Measurements from ENCODE around the gene ITPRIP.
A peak's percentile ranks its signal among the peaks of the same experiment; 100 is the strongest.

Gene ITPRIP

DNA sequence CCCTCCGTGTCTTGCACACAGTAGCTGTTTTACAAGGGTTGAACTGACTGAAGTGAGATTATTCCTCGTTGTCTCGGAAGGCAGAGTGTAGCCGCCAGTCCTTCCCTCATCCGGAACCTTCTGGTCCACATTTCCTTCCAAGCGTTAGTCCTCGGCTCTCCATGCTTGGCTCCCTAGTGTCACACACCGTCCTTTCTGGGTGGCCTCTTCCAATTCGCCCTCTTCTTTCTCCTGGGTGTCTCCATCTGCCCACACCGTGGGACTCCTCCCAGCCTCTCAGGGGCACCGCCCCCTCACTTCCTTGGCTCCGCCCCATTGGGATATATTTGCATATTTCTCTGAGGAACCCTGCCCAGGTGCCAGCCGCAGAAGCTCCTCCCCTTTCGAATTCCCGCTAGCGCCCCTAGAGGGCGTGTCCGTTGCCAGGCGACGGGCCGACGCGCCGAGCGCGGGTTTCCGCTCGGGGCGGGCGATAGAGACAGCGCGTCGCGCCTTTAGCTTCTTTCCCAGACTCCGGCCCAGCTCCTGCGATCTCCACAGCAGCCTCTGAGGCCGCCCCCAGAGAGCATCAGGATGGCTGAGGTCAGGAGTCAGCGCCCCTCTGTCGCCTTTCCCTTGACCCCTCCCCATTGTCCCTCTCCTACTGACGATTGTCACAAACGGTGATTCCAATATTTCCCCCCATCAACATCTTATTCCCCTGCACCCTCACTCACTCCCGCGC is 15.2 kb upstream of the ITPRIP start, which contains the start of gene CFAP58:
Gene CFAP58, plus strand, starts transcription at position 509 of the 724 bp plus-strand sequence. Its CDS starts 65 bp downstream, at position 574.
- peak; percentile 78 for FAIRE-seq
- TF ChIP-seq POU2F2 (IDR thresholded peaks at IDR 0.05; ENCODE audit: low read depth, low read length): peak; percentile 90; the same call in 1 of the 2 replicates
- TF ChIP-seq SPI1 (IDR thresholded peaks at IDR 0.05; ENCODE audit: low read depth, low read length): no peak
- DNase-seq (ENCODE audit: insufficient read length, low spot score): no peak

DNA sequence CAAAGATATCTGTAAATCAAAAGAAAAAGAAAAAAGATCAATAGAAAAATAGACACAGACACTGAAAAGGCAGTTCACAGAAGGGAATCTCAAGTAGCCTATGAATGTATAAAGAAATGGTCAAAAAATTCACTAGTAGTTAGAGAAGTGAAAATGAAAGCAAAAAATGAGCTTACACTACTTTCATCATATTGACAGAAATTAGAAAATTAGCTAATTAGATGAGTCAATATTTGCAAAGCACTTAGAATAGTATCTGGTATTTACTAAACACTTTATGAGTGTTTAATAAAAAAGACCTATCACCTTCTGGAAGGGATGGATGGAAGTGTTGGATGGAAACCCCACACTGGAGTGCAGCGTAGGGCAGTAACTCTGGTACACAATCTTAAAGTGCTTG is 13.7 kb upstream of the ITPRIP start:
- no peak for DNase-seq (ENCODE audit: insufficient read length, low spot score)
- no peak for TF ChIP-seq TAF1 (IDR thresholded peaks at IDR 0.05; ENCODE audit: low read depth, low read length)
- no peak for TF ChIP-seq POLR2AphosphoS5 (IDR thresholded peaks at IDR 0.05; ENCODE audit: low read depth, low read length)
- TF ChIP-seq SPI1 (IDR thresholded peaks at IDR 0.05; ENCODE audit: low read depth, low read length): no peak
- TF ChIP-seq POLR2A (IDR thresholded peaks at IDR 0.05; ENCODE audit: low read depth, low read length): no peak
- TF ChIP-seq PAX5 (IDR thresholded peaks at IDR 0.05; ENCODE audit: insufficient read depth, low read length, severe bottlenecking): no peak
- no peak for FAIRE-seq

DNA sequence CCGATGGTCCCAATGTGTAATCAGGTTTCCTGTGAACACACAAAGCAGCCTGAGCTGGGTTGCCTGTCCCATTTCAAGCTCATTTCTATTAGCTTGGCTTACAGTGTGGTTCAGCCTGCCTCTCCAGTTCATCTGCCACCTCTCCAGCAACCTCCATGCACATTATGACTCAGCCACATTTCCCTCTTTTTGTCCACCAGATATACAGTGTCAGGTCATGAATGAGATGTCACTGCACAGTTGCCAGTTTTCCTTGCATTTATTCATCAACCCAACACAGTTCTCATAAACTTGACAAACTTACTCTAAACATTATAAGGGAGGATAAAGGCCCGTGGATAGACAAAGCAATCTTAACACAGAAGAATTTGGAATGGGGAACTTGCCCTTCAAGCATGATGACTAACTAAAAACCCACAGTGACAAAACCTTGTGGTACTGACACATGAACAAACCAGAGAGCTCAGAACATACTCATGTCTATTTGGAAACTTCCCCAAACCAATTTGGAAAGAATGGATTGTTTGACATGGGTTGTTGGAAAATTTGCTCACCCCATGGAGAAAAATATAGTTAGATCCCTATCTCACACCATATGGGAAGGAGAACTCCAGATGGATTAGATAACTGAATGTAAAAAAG is 12.9 kb upstream of the ITPRIP start:
- TF ChIP-seq POLR2A (IDR thresholded peaks at IDR 0.05; ENCODE audit: low read depth, low read length) (no peak), SPI1 (IDR thresholded peaks at IDR 0.05; ENCODE audit: low read depth, low read length) (peak; percentile 1; the same call in 1 of the 2 replicates), POLR2AphosphoS5 (IDR thresholded peaks at IDR 0.05; ENCODE audit: low read depth, low read length) (no peak)
- FAIRE-seq: no peak
- no peak for DNase-seq (ENCODE audit: insufficient read length, low spot score)

DNA sequence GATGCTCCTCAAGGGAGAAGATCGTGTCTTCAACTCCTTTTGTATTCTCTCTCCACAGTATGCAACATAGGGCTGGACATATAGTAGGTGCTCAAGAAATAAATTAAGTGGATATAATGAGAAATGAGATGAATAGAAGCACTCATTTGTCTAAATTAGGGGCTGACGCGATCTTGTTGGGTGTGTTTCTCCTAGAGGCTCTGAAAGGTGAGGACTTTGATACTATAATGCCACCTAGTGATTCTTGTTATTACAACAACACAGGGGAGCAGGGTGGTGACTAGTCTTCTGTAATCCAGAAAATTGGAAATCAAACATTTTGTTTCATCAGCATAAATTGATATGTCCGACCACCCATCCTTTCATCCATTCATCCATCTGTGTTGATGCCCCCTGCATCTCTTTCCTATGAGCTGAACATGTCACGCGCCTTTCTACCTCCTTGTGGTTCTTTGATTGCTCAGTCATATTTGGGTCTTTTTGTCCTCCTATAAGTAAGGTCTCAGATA is 11.9 kb upstream of the ITPRIP start:
- TF ChIP-seq SPI1 (IDR thresholded peaks at IDR 0.05; ENCODE audit: low read depth, low read length) (no peak), PAX5 (IDR thresholded peaks at IDR 0.05; ENCODE audit: insufficient read depth, low read length, severe bottlenecking) (no peak), TAF1 (IDR thresholded peaks at IDR 0.05; ENCODE audit: low read depth, low read length) (no peak), POU2F2 (IDR thresholded peaks at IDR 0.05; ENCODE audit: low read depth, low read length) (no peak), POLR2AphosphoS5 (IDR thresholded peaks at IDR 0.05; ENCODE audit: low read depth, low read length) (no peak), POLR2A (IDR thresholded peaks at IDR 0.05; ENCODE audit: low read depth, low read length) (no peak)
- no peak for DNase-seq (ENCODE audit: insufficient read length, low spot score)
- FAIRE-seq: peak; percentile 76

DNA sequence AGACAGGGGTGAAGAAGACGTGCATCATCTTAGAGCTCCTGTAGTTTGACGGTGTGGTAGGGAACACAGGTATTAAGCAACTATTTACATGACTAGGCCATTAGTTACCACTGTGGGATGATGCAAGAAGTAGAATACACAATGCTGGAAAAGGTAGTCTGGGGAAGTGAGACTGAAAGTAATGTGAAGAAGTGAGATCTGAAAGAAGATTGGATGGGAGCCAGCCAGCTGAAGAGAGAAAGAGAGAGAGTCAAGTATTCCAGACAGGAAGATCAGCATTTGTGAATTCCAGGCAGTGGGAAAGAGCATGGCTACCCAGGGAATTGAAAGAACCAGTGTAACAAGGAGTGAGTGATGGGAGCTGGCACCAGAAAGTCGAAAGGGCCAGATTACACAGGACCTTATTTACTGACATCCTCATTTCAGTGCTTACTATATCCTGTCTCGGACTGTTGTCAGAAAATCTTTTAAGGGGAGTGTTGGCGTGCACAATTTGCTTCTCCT is 11.4 kb upstream of the ITPRIP start:
- FAIRE-seq (peak; percentile 89), DNase-seq (ENCODE audit: insufficient read length, low spot score) (no peak)
- TF ChIP-seq POLR2AphosphoS5 (IDR thresholded peaks at IDR 0.05; ENCODE audit: low read depth, low read length) (no peak), POLR2A (IDR thresholded peaks at IDR 0.05; ENCODE audit: low read depth, low read length) (no peak), POU2F2 (IDR thresholded peaks at IDR 0.05; ENCODE audit: low read depth, low read length) (peak; percentile 72; the same call in 1 of the 2 replicates), SPI1 (IDR thresholded peaks at IDR 0.05; ENCODE audit: low read depth, low read length) (peak; percentile 98)

DNA sequence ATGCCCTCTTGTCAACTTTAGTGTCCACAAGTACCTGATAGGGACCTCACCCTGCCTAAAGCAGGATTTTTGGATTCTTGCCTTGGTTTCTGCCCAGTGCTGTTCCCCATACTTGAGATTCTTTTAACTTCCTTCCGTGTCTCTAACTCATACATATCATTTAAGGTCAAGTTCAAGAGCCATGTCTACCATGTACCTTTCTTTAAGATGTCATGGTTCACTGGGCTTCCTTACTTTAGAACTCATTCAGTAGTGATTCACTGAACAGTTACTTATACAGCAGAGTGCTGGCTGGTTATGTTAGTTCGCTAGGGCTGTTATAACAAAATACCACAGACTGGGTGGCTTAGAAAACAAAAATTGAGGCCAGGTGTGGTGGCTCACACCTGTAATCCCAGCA is 10.3 kb upstream of the ITPRIP start:
- no peak for TF ChIP-seq POLR2AphosphoS5 (IDR thresholded peaks at IDR 0.05; ENCODE audit: low read depth, low read length)
- TF ChIP-seq POU2F2 (IDR thresholded peaks at IDR 0.05; ENCODE audit: low read depth, low read length): no peak
- TF ChIP-seq POLR2A (IDR thresholded peaks at IDR 0.05; ENCODE audit: low read depth, low read length): no peak
- no peak for TF ChIP-seq SPI1 (IDR thresholded peaks at IDR 0.05; ENCODE audit: low read depth, low read length)
- no peak for TF ChIP-seq TAF1 (IDR thresholded peaks at IDR 0.05; ENCODE audit: low read depth, low read length)
- TF ChIP-seq PAX5 (IDR thresholded peaks at IDR 0.05; ENCODE audit: insufficient read depth, low read length, severe bottlenecking): no peak
- peak; percentile 16 for FAIRE-seq
- DNase-seq (ENCODE audit: insufficient read length, low spot score): no peak

DNA sequence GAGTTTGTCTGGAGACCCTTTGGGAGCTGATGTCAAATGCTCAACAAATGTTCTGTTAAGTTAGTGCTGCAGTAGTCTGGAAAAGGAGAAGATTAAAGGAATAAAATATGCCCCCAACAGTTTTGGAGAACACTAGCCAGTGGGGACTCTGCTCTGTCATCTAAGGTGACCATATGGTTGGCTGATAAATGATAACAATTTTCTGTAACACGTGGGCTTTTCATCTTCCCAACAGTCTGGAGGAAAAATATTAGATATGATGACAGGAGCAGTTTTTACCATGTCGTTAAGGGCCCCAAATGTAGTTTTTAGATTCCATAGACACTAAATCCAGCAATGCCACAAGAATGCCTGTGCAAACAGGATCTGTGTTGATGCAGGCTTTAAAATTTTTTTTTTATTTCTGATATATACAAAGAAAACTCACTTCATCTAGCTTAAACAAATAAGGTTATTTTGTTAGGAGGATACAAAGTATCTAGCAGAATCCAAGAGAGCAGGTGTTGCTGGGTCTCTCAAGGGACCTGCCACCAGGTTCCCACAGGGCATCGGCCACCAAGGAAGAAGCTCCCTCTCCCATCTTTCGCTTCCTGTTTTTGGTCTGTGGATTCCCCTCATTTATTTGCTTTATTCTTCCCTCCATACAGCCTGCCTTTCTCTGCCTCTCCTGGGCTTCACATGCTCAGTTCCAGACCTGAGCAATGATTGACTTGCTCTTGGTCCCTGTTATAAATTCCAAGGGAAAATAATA is 9.2 kb upstream of the ITPRIP start:
- DNase-seq (ENCODE audit: insufficient read length, low spot score) (no peak), FAIRE-seq (no peak)
- TF ChIP-seq TAF1 (IDR thresholded peaks at IDR 0.05; ENCODE audit: low read depth, low read length) (no peak), SPI1 (IDR thresholded peaks at IDR 0.05; ENCODE audit: low read depth, low read length) (peak; percentile 54), PAX5 (IDR thresholded peaks at IDR 0.05; ENCODE audit: insufficient read depth, low read length, severe bottlenecking) (no peak), POLR2A (IDR thresholded peaks at IDR 0.05; ENCODE audit: low read depth, low read length) (no peak)

DNA sequence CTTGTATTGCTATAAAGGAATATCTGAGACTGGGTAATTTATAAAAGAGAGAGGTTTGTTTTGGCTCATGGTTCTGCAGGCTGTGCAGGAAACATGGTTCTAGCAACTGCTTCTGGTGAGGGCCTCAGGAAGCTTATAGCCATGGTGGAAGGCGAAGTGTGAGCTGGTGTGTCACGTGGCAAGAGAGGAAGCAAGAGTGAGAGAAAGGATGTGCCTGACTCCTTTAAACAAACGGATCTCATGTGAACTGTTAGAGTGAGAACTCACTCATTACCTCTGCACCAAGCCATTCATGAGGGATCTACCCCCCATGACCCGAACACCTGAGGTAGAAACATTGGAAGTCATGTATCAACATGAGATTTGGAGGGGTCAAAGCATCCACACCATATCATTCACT is 7.7 kb upstream of the ITPRIP start:
- FAIRE-seq: peak; percentile 26
- no peak for DNase-seq (ENCODE audit: insufficient read length, low spot score)
- TF ChIP-seq PAX5 (IDR thresholded peaks at IDR 0.05; ENCODE audit: insufficient read depth, low read length, severe bottlenecking) (no peak), SPI1 (IDR thresholded peaks at IDR 0.05; ENCODE audit: low read depth, low read length) (no peak)

DNA sequence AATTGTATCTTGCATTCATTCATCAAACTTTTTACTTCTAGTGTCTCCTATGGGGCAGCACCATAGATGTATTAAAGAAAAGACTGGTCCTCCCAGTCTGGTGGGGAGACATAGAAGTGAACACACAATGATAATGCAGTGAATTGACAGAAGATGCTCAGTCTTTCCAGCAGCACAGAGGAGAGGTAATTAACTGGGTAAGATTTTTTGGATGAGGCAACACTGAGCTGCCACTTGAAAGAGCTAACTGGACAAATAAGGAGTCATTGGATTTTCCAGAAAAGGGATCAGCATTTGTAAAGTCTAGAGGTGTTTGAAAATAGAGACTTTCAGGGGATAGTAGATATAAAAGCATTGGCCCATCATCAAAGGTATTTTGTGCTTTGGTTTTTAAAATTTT is 7.2 kb upstream of the ITPRIP start:
- TF ChIP-seq POLR2A (IDR thresholded peaks at IDR 0.05; ENCODE audit: low read depth, low read length) (no peak), POU2F2 (IDR thresholded peaks at IDR 0.05; ENCODE audit: low read depth, low read length) (no peak), POLR2AphosphoS5 (IDR thresholded peaks at IDR 0.05; ENCODE audit: low read depth, low read length) (no peak), SPI1 (IDR thresholded peaks at IDR 0.05; ENCODE audit: low read depth, low read length) (no peak), PAX5 (IDR thresholded peaks at IDR 0.05; ENCODE audit: insufficient read depth, low read length, severe bottlenecking) (no peak)
- DNase-seq (ENCODE audit: insufficient read length, low spot score) (no peak), FAIRE-seq (no peak)

Data from GM12891 (cell line).